Activated B cell treated with CpG ODN at 0.5 μM for 24 hours (primary cell): ENCODE measurements around the gene SH2D3C. TPM values are rescaled to one million over a fixed set of nuclear protein-coding genes. Genes with fewer than 3 reads are reported as not detected.
A peak's percentile ranks its signal among the peaks of the same experiment; 100 is the strongest.

Source experiments
- ATAC-seq: fragments of 200-7000 bp; cut with Tn5 transposase; one replicate; pipeline ENCODE4 v1.10.0; 2021; ENCODE audit warnings: low read depth, mild to moderate bottlenecking, moderate library complexity
- CTCF ChIA-PET: fragments of 350-600 bp; sonication (Branson Sonifier 250); formaldehyde crosslinking; loops from one replicate; lab custom pipeline; 2021; ENCODE audit warnings: antibody characterized with exemption; lab: Charles Lee
- POLR2A ChIA-PET: fragments of 350-600 bp; sonication (Branson Sonifier 250); formaldehyde crosslinking; loops from one replicate; lab custom pipeline; 2021; ENCODE audit warnings: antibody characterized with exemption; lab: Charles Lee
- DNase-seq: peaks from one replicate; pipeline ENCODE4 v3.0.0; 2022
- H3K27ac Mint-ChIP-seq: one replicate; pipeline ENCODE4 v1.8.0; 2020; ENCODE audit warnings: mixed read lengths
- H3K27me3 Mint-ChIP-seq: one replicate; pipeline ENCODE4 v1.8.0; 2021; ENCODE audit warnings: mixed read lengths
- H3K36me3 Mint-ChIP-seq: one replicate; pipeline ENCODE4 v1.8.0; 2021; ENCODE audit warnings: low read depth, mixed read lengths
- H3K4me1 Mint-ChIP-seq: one replicate; pipeline ENCODE4 v1.8.0; 2021; ENCODE audit warnings: mixed read lengths
- H3K4me3 Mint-ChIP-seq: one replicate; pipeline ENCODE4 v1.8.0; 2020; ENCODE audit warnings: mild to moderate bottlenecking, mixed read lengths
- H3K9me3 Mint-ChIP-seq: one replicate; pipeline ENCODE4 v1.8.0; 2020; ENCODE audit warnings: mixed read lengths
- CTCF ChIP-seq: fragments of 200-600 bp; IDR thresholded peaks from one replicate; pipeline ENCODE4 v1.8.0; 2022; ENCODE audit warnings: antibody characterized with exemption, mild to moderate bottlenecking
- intact Hi-C: fragments of 100-400 bp; cut with micrococcal nuclease; formaldehyde crosslinking; loops from one replicate; pipeline ENCODE4 v1.15.1; 2024
- total RNA-seq: library from RNA; stranded (reverse); gene quantifications from 2 replicates; pipeline ENCODE4 v1.2.3, GENCODE V29; 2022

SH2D3C gene
- total RNA-seq, 1 donor from 2014 or later, result 51.8 TPM

GRCh38 chr9:127698985-127699670, 79.3 kb downstream of the SH2D3C start:
- ChIA-PET CTCF (no interaction called here), POLR2A (interaction anchor here (0.6 to 0.8 kb wide), 2 partner anchors 72 to 672 kb away, joined by 3 read pairs; partner anchors contain the start of gene URM1)
- H3K4me1 Mint-ChIP-seq, result peaks cover 16% of the 10 kb centered on the region
- intact Hi-C loops, result loop anchor here (1.0 kb wide), 2 partner anchors 16 to 36 kb away; partner anchors contain the start of genes PTRH1 and TOR2A
- H3K9me3 Mint-ChIP-seq, result no peaks in the 10 kb centered on the region
- ATAC-seq, result peak; percentile 100
- no peak for TF ChIP-seq CTCF
- no peaks in the 10 kb centered on the region for H3K27me3 Mint-ChIP-seq
- peak; percentile 76 for DNase-seq
- peak overlapping the region; percentile 78 for H3K27ac Mint-ChIP-seq
- no peaks in the 10 kb centered on the region for H3K36me3 Mint-ChIP-seq
- peak overlapping the region; percentile 83 for H3K4me3 Mint-ChIP-seq

- Mint-ChIP-seq H3K36me3 (no peaks in the 10 kb centered on the region), H3K4me1 (peaks cover 16% of the 10 kb centered on the region), H3K27ac (no peak overlapping the region), H3K4me3 (no peak overlapping the region), H3K9me3 (no peaks in the 10 kb centered on the region), H3K27me3 (no peaks in the 10 kb centered on the region)
- no peak for DNase-seq
- TF ChIP-seq CTCF, result no peak
- ChIA-PET POLR2A (interaction anchor here (0.8 kb wide), 1 partner anchor 73 kb away, joined by 3 read pairs; no protein-coding TSS in a partner anchor), CTCF (no interaction called here)
- intact Hi-C loops, result no loop called here
- no peak for ATAC-seq
Measured at GRCh38 chr9:127698386-127698785, 80.1 kb downstream of the SH2D3C start.

GRCh38 chr9:127697575-127697974, 80.9 kb downstream of the SH2D3C start:
- H3K27me3 Mint-ChIP-seq, result no peaks in the 10 kb centered on the region
- H3K9me3 Mint-ChIP-seq, result no peaks in the 10 kb centered on the region
- no peak for TF ChIP-seq CTCF
- intact Hi-C loops, result no loop called here
- H3K36me3 Mint-ChIP-seq, result no peaks in the 10 kb centered on the region
- DNase-seq, result no peak
- H3K27ac Mint-ChIP-seq, result no peak overlapping the region
- ATAC-seq, result no peak
- ChIA-PET POLR2A (no interaction called here), CTCF (no interaction called here)
- H3K4me3 Mint-ChIP-seq, result no peak overlapping the region
- H3K4me1 Mint-ChIP-seq, result peaks cover 16% of the 10 kb centered on the region

- H3K27me3 Mint-ChIP-seq, result no peaks in the 10 kb centered on the region
- ATAC-seq, result no peak
- H3K9me3 Mint-ChIP-seq, result no peaks in the 10 kb centered on the region
- no peaks in the 10 kb centered on the region for H3K36me3 Mint-ChIP-seq
- TF ChIP-seq CTCF, result no peak
- peaks cover 12% of the 10 kb centered on the region for H3K4me1 Mint-ChIP-seq
- no peak overlapping the region for H3K4me3 Mint-ChIP-seq
- intact Hi-C loops, result no loop called here
- no peak for DNase-seq
- ChIA-PET POLR2A (no interaction called here), CTCF (interaction anchor here (0.5 kb wide), 1 partner anchor 175 kb away, joined by 3 read pairs; no protein-coding TSS in a partner anchor)
- H3K27ac Mint-ChIP-seq, result no peak overlapping the region
Measured at GRCh38 chr9:127694890-127695720, 83.4 kb downstream of the SH2D3C start.

GRCh38 chr9:127693697-127694096, 84.8 kb downstream of the SH2D3C start:
- no peaks in the 10 kb centered on the region for H3K36me3 Mint-ChIP-seq
- no peak for DNase-seq
- no peak for TF ChIP-seq CTCF
- no peaks in the 10 kb centered on the region for H3K4me1 Mint-ChIP-seq
- CTCF ChIA-PET, result no interaction called here
- no peak overlapping the region for H3K27ac Mint-ChIP-seq
- no peak for ATAC-seq
- H3K4me3 Mint-ChIP-seq, result no peak overlapping the region
- POLR2A ChIA-PET, result interaction anchor here (0.6 kb wide), 1 partner anchor 9 kb away, joined by 3 read pairs; no protein-coding TSS in a partner anchor
- H3K27me3 Mint-ChIP-seq, result no peaks in the 10 kb centered on the region
- no peaks in the 10 kb centered on the region for H3K9me3 Mint-ChIP-seq
- intact Hi-C loops, result no loop called here
